Measurements from ENCODE around the gene FAM43A. TPM values are rescaled to one million over a fixed set of nuclear protein-coding genes. Genes with fewer than 3 reads are reported as not detected.
A peak's percentile ranks its signal among the peaks of the same experiment; 100 is the strongest.

Gene FAM43A
- total and polyA plus RNA-seq, 2 experiments from 2014 or later: 18.9 to 24.9 TPM

DNA sequence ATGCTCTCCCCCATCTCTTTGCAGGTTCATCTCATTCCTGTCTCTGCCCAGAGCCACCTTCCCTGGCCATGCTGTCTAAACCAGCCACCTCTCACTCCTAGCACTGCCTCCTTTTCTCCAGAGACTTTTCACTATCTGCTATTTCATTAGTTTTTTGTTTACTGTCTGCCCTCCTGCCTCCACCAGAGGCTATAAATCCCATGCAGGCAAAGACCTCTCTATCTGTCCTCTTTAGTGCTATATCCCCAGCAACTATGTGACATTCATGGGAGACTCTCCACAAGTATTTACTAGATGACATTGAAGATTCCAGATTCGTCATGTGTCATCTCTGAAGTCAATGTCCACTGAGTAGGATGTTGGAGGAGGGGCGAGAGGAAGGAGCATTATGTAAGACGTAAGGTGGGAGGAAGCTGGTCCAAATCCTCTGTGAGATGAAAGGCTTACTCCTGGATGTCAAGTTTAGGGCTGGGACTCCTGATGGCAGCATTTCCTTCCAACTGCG is 3.4 kb upstream of the FAM43A start:
- WGBS (ENCODE audit: low lambda C conversion rate, missing lambda C conversion rate): 29% methylated on average over 4 of the region's 4 CpGs

DNA sequence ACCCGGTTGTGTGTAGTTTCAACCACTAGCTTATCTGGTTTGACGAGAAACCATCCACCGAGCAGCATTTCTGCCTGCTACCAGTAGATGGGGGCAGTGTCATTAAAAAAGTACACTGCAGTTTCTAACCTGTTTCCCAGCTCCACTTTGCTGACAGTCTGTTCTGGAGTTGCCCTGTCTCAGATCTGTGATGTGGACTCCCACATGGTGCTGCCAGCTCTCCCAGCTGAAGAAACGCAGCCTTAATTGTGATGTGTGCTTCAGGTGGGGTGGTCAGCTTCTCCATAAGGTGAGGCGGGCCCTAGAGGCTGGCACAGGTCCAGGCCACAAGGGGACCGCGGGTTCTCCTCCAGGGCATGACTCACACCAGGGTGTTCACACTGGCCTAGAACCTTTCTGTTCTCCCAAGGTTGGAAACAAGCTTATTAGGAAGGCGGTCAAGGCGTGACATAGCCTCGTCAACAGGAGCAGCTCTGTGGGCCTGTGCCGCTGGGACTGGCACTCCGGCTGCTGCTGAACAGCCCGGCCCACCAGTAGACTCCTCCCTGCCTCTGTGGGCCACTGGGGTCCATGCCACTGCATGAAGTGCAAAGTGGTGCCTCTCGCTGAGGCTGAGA is 2.9 kb upstream of the FAM43A start:
- Histone ChIP-seq H3K9me2 (replicated peaks; ENCODE audit: insufficient read depth) (no peaks in the 10 kb centered on the region), H4K20me1 (ENCODE audit: insufficient read depth, poor library complexity, severe bottlenecking) (peaks cover 13% of the 10 kb centered on the region), H3K4me2 (peak overlapping the region; percentile 19), H3K79me2 (peaks cover 11% of the 10 kb centered on the region), H3K4me3 (no peak overlapping the region), H2AFZ (no peak overlapping the region), H3K9me3 (ENCODE audit: low read depth) (no peaks in the 10 kb centered on the region), H3K27me3 (peaks cover 12% of the 10 kb centered on the region), H3K36me3 (replicated peaks; ENCODE audit: insufficient read depth, low read depth) (no peaks in the 10 kb centered on the region), H3K4me1 (ENCODE audit: insufficient read depth) (peaks cover 15% of the 10 kb centered on the region), H3K27ac (peak overlapping the region; percentile 10)
- 59% methylated on average over 14 of the region's 14 CpGs for WGBS (ENCODE audit: low lambda C conversion rate, missing lambda C conversion rate)
- DNase-seq (ENCODE audit: low spot score): peak; percentile 90
- peak; percentile 97 for TF ChIP-seq CTCF (IDR thresholded peaks at IDR 0.05; ENCODE audit: poor library complexity)
- TF ChIP-seq EZH2phosphoT487 (IDR thresholded peaks at IDR 0.05; ENCODE audit: low read depth, severe bottlenecking, unreplicated experiment): no peak

More for the DNA sequence above, 3.4 kb upstream of the FAM43A start:
- Histone ChIP-seq H3K27me3 (peaks cover 12% of the 10 kb centered on the region), H3K27ac (peak overlapping the region; percentile 5), H2AFZ (no peak overlapping the region), H4K20me1 (ENCODE audit: insufficient read depth, poor library complexity, severe bottlenecking) (peaks cover 9% of the 10 kb centered on the region), H3K36me3 (replicated peaks; ENCODE audit: insufficient read depth, low read depth) (no peaks in the 10 kb centered on the region), H3K9me2 (replicated peaks; ENCODE audit: insufficient read depth) (no peaks in the 10 kb centered on the region), H3K4me3 (no peak overlapping the region), H3K4me2 (peak overlapping the region; percentile 19), H3K4me1 (ENCODE audit: insufficient read depth) (peaks cover 10% of the 10 kb centered on the region), H3K9me3 (ENCODE audit: low read depth) (no peaks in the 10 kb centered on the region), H3K79me2 (peaks cover 11% of the 10 kb centered on the region)
- TF ChIP-seq EZH2 (IDR thresholded peaks at IDR 0.05; ENCODE audit: borderline replicate concordance) (no peak), CTCF (IDR thresholded peaks at IDR 0.05; ENCODE audit: poor library complexity) (no peak)
- no peak for DNase-seq (ENCODE audit: low spot score)

DNA sequence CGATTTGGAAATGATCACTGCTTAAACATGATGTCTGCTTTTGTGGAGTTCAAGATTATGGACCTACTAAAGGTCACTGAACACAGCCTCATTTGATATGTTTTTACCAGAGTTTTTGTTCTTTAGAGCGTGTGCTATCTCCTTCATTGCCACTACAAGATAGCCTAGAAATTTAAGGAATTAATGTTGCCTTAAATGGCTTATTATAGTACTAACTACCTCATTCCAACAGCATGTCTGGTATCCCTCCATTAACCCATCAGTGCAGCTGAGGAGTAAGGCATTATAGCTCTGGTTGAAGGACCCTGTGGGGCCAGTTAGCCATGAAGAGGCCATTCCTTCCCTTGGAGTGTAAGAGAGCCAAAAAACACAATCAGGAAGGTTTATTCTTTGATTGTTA is 2.3 kb upstream of the FAM43A start:
- no peak for TF ChIP-seq EZH2 (IDR thresholded peaks at IDR 0.05; ENCODE audit: borderline replicate concordance)
- no peak for TF ChIP-seq EZH2phosphoT487 (IDR thresholded peaks at IDR 0.05; ENCODE audit: low read depth, severe bottlenecking, unreplicated experiment)
- no peak for TF ChIP-seq CTCF (IDR thresholded peaks at IDR 0.05; ENCODE audit: poor library complexity)
- Histone ChIP-seq H3K79me2 (peaks cover 11% of the 10 kb centered on the region), H3K27me3 (peaks cover 12% of the 10 kb centered on the region), H3K4me2 (no peak overlapping the region), H3K9me2 (replicated peaks; ENCODE audit: insufficient read depth) (no peaks in the 10 kb centered on the region), H4K20me1 (ENCODE audit: insufficient read depth, poor library complexity, severe bottlenecking) (peaks cover 13% of the 10 kb centered on the region), H3K36me3 (replicated peaks; ENCODE audit: insufficient read depth, low read depth) (no peaks in the 10 kb centered on the region), H3K4me1 (ENCODE audit: insufficient read depth) (peaks cover 21% of the 10 kb centered on the region), H3K4me3 (no peak overlapping the region), H2AFZ (no peak overlapping the region), H3K27ac (peak overlapping the region; percentile 10), H3K9me3 (ENCODE audit: low read depth) (no peaks in the 10 kb centered on the region)
- 78% methylated on average over 2 of the region's 2 CpGs for whole genome bisulfite sequencing (ENCODE audit: low lambda C conversion rate, missing lambda C conversion rate)
- DNase-seq (ENCODE audit: low spot score): no peak

Data from hepatocyte (in vitro differentiated cells).